KOPT-K1 (cell line): ENCODE data around the gene MAP2K2.

Source experiments
- H3K27ac ChIP-seq: fragments of 200-600 bp; sonication (generic); 2 replicates; pipeline ENCODE4 v1.5.1; 2016; ENCODE audit warnings: antibody characterized with exemption, mild to moderate bottlenecking, low read depth, low read length; ENCODE audit not compliant: poor library complexity, severe bottlenecking
- H3K36me3 ChIP-seq: fragments of 200-600 bp; sonication (generic); 2 replicates; pipeline ENCODE4 v1.5.1; 2017; ENCODE audit warnings: antibody characterized with exemption, mild to moderate bottlenecking, low read length, moderate library complexity; ENCODE audit not compliant: insufficient read depth
- H3K9me3 ChIP-seq: fragments of 200-600 bp; sonication (generic); 2 replicates; pipeline ENCODE4 v1.5.1; 2017; ENCODE audit warnings: antibody characterized with exemption, low read length, mild to moderate bottlenecking; ENCODE audit not compliant: insufficient read depth, poor library complexity, severe bottlenecking

MAP2K2 gene

GRCh38 chr19:4043401-4043800 lies 80.5 kb downstream of the MAP2K2 start:
- Histone ChIP-seq H3K36me3 (peaks cover 75% of the 10 kb centered on the region), H3K27ac (no peak overlapping the region), H3K9me3 (no peaks in the 10 kb centered on the region)

DNA sequence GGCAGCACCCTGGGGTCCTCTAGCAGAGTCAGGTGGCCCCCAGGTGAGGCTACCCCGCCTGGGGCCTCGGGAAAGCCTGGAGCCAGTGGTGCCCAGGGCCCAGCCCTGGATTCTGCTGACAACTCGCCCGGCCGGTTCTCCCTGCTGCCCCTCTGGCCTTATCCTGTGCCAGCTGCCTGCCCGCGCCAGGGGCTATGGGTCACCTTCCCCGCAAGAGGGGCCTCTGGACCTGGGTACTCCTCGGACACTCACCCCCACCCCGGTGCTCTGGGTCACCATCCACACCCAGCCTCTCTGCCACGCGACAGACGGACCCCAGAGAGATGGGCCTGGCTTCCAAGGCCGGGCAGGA lies 81.2 kb downstream of the MAP2K2 start:
- H3K36me3 ChIP-seq: peaks cover 70% of the 10 kb centered on the region
- no peaks in the 10 kb centered on the region for H3K9me3 ChIP-seq
- H3K27ac ChIP-seq: no peak overlapping the region

DNA sequence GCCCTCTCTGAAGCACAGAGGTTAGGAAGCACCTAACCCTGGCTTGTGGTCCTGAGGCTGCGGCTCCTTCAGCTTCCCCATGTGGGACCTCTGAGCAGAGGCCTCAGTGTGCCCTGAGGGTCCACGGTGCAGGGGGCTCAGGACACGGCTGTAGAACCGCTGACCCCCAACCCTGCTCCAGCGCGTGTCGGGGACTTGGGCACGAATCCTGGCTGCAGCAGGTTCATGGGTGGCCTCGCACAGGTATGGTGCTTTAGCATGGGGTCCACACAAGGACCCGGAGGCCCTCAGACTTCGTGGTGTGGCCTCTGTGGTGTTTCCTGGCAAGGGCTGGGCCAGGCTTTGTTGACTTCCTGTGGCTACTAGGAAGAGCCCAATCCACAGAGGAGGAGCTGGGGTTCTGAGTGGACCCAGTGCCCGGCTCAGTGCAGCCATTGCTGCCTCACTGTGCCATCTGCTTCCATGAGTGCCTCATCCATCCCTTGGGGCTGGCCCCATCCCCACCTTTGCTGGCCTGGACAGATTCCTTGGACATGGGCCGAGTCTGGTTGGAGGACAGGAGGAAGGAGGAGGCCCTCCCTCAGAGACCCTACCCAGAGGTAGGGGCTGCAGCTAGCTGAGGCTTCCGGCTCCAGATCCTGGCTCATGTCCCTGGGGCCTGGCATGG lies 81.7 kb downstream of the MAP2K2 start:
- Histone ChIP-seq H3K27ac (no peak overlapping the region), H3K36me3 (peaks cover 70% of the 10 kb centered on the region)

More for the DNA sequence above, 81.7 kb downstream of the MAP2K2 start:
- no peaks in the 10 kb centered on the region for H3K9me3 ChIP-seq
